Measurements from ENCODE around the gene LAMA2.

DNA sequence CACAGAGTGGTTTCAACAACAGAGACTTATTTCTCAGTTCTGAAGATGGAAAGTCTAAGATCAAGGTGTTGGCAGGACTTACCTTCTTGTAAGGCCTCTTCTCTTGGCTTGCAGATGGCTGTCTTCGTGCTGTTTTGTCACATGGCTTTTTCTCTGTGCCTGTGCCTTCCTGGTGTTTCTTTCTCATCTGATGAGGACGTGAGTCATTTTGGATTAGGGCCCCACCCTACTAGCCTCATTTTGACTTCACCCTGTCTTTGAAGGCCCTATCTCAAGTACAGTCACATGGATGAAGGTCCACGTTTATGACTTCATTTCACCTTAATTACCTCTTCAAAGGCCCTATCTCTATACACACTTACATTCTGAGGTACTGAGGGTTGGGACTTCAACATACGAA is 41.4 kb upstream of the LAMA2 start:
- TF ChIP-seq SUZ12 (IDR thresholded peaks at IDR 0.05; ENCODE audit: extremely low read depth, insufficient read depth, insufficient read length) (no peak), YY1 (IDR thresholded peaks at IDR 0.05; ENCODE audit: insufficient read depth, insufficient read length) (no peak), ZNF274 (IDR thresholded peaks at IDR 0.05; ENCODE audit: low read depth, low read length) (no peak)

Data from NT2/D1 (cell line).